WTC11 (cell line): ENCODE measurements around the gene A2ML1. TPM values are rescaled to one million over a fixed set of nuclear protein-coding genes. Genes with fewer than 3 reads are reported as not detected.

ENCODE experiments used
- ATAC-seq: fragments of 200-7000 bp; cut with Tn5 transposase; 2 replicates; pipeline ENCODE4 v1.10.0; 2021; ENCODE audit warnings: mild to moderate bottlenecking, moderate library complexity
- CTCF ChIA-PET: fragments of 300-600 bp; sonication (Branson Sonifier 250); formaldehyde crosslinking; loops from one replicate; lab custom pipeline; 2021; ENCODE audit warnings: antibody characterized with exemption; lab: Charles Lee
- POLR2A ChIA-PET: fragments of 350-600 bp; sonication (Branson Sonifier 250); formaldehyde crosslinking; loops from one replicate; lab custom pipeline; 2021; ENCODE audit warnings: antibody characterized with exemption; lab: Charles Lee
- DNase-seq: peaks from one replicate; pipeline ENCODE4 v3.0.0; 2021; ENCODE audit warnings: low spot score
- H3K27ac Mint-ChIP-seq: 2 replicates; pipeline ENCODE4 v1.8.0; 2021; ENCODE audit warnings: mixed read lengths
- H3K27me3 Mint-ChIP-seq: 2 replicates; pipeline ENCODE4 v1.8.0; 2021; ENCODE audit warnings: low read depth, mild to moderate bottlenecking, moderate library complexity, mixed read lengths
- H3K36me3 Mint-ChIP-seq: 2 replicates; pipeline ENCODE4 v1.8.0; 2021; ENCODE audit warnings: mixed read lengths
- H3K4me1 Mint-ChIP-seq: 2 replicates; pipeline ENCODE4 v1.8.0; 2022; ENCODE audit warnings: mixed read lengths
- H3K4me3 Mint-ChIP-seq: 2 replicates; pipeline ENCODE4 v1.8.0; 2021; ENCODE audit warnings: mild to moderate bottlenecking, moderate library complexity, mixed read lengths
- H3K9me3 Mint-ChIP-seq: 2 replicates; pipeline ENCODE4 v1.8.0; 2021; ENCODE audit warnings: mixed read lengths
- AFF4 ChIP-seq: sonication (generic); formaldehyde crosslinking; IDR thresholded peaks from 2 replicates; pipeline ENCODE4 v1.8.1; 2023; ENCODE audit warnings: mild to moderate bottlenecking, missing genetic modification reagents, borderline replicate concordance
- ATF6 ChIP-seq: sonication (generic); formaldehyde crosslinking; IDR thresholded peaks from 2 replicates; pipeline ENCODE4 v1.8.1; 2023; ENCODE audit warnings: mild to moderate bottlenecking, missing genetic modification reagents
- CBFB ChIP-seq: sonication (generic); formaldehyde crosslinking; IDR thresholded peaks from 2 replicates; pipeline ENCODE4 v1.8.1; 2022; ENCODE audit warnings: mild to moderate bottlenecking, low read depth, missing genetic modification reagents
- CREM ChIP-seq: sonication (generic); formaldehyde crosslinking; IDR thresholded peaks from 2 replicates; pipeline ENCODE4 v1.8.1; 2022; ENCODE audit warnings: mild to moderate bottlenecking, missing genetic modification reagents, moderate library complexity
- E2F4 ChIP-seq: sonication (generic); formaldehyde crosslinking; IDR thresholded peaks from 2 replicates; pipeline ENCODE4 v1.8.1; 2022; ENCODE audit warnings: low read depth, mild to moderate bottlenecking, moderate library complexity, missing genetic modification reagents, borderline replicate concordance
- FOXK1 ChIP-seq: sonication (generic); formaldehyde crosslinking; IDR thresholded peaks from 2 replicates; pipeline ENCODE4 v1.8.0; 2022; ENCODE audit warnings: mild to moderate bottlenecking, moderate library complexity, missing genetic modification reagents
- FOXP4 ChIP-seq: sonication (generic); formaldehyde crosslinking; IDR thresholded peaks from 2 replicates; pipeline ENCODE4 v1.8.0; 2022; ENCODE audit warnings: mild to moderate bottlenecking, missing genetic modification reagents
- GTF2I ChIP-seq: fragments of 250-450 bp; sonication (Bioruptor Pico); conservative IDR thresholded peaks from 2 replicates; pipeline ENCODE4 v1.4.0; 2021; ENCODE audit warnings: mild to moderate bottlenecking
- NR3C1 ChIP-seq: sonication (generic); formaldehyde crosslinking; conservative IDR thresholded peaks from 2 replicates; pipeline ENCODE4 v1.8.1; 2023; ENCODE audit warnings: low read depth, mild to moderate bottlenecking, missing genetic modification reagents
- PREB ChIP-seq: sonication (generic); formaldehyde crosslinking; IDR thresholded peaks from 2 replicates; pipeline ENCODE4 v1.8.1; 2022; ENCODE audit warnings: mild to moderate bottlenecking, missing genetic modification reagents, moderate library complexity, borderline replicate concordance
- RELA ChIP-seq: sonication (generic); formaldehyde crosslinking; IDR thresholded peaks from 2 replicates; pipeline ENCODE4 v1.8.1; 2022; ENCODE audit warnings: missing genetic modification reagents, mild to moderate bottlenecking, borderline replicate concordance
- RORB ChIP-seq: fragments of 250-450 bp; sonication (Bioruptor Pico); IDR thresholded peaks from 2 replicates; pipeline ENCODE4 v1.9.0; 2021; ENCODE audit warnings: mild to moderate bottlenecking
- SMAD3 ChIP-seq: sonication (generic); formaldehyde crosslinking; IDR thresholded peaks from 2 replicates; pipeline ENCODE4 v1.8.0; 2022; ENCODE audit warnings: missing genetic modification reagents, mild to moderate bottlenecking, borderline replicate concordance
- SOX15 ChIP-seq: fragments of 250-450 bp; sonication (Bioruptor Pico); IDR thresholded peaks from 2 replicates; pipeline ENCODE4 v1.9.0; 2021; ENCODE audit warnings: mild to moderate bottlenecking
- TEAD1 ChIP-seq: sonication (generic); formaldehyde crosslinking; IDR thresholded peaks from 2 replicates; pipeline ENCODE4 v1.8.0; 2022; ENCODE audit warnings: mild to moderate bottlenecking, missing genetic modification reagents
- TP53 ChIP-seq: sonication (generic); formaldehyde crosslinking; IDR thresholded peaks from 2 replicates; pipeline ENCODE4 v1.8.1; 2023; ENCODE audit warnings: mild to moderate bottlenecking, missing genetic modification reagents
- ZBTB21 ChIP-seq: sonication (generic); formaldehyde crosslinking; IDR thresholded peaks from 2 replicates; pipeline ENCODE4 v1.8.1; 2023; ENCODE audit warnings: mild to moderate bottlenecking, missing genetic modification reagents, borderline replicate concordance
- ZBTB43 ChIP-seq: sonication (generic); formaldehyde crosslinking; IDR thresholded peaks from 2 replicates; pipeline ENCODE4 v1.8.1; 2023; ENCODE audit warnings: mild to moderate bottlenecking, missing genetic modification reagents
- ZMAT4 ChIP-seq: fragments of 250-450 bp; sonication (Bioruptor Pico); IDR thresholded peaks from 2 replicates; pipeline ENCODE4 v1.9.0; 2021; ENCODE audit warnings: mild to moderate bottlenecking
- ZNF121 ChIP-seq: sonication (generic); formaldehyde crosslinking; IDR thresholded peaks from 2 replicates; pipeline ENCODE4 v1.8.0; 2023; ENCODE audit warnings: missing genetic modification reagents
- ZNF232 ChIP-seq: sonication (generic); formaldehyde crosslinking; IDR thresholded peaks from 2 replicates; pipeline ENCODE4 v1.8.0; 2022; ENCODE audit warnings: mild to moderate bottlenecking, missing genetic modification reagents
- ZNF423 ChIP-seq: fragments of 250-450 bp; sonication (Bioruptor Pico); IDR thresholded peaks from 2 replicates; pipeline ENCODE4 v2.1.2; 2022; ENCODE audit warnings: mild to moderate bottlenecking, moderate library complexity
- total RNA-seq: library from RNA; stranded (reverse); gene quantifications from 3 replicates; pipeline ENCODE4 v1.2.3, GENCODE V29; 2021

A2ML1 gene
- total RNA-seq, 1 experiment from 2014 or later, result 10.5 TPM

- Mint-ChIP-seq H3K4me1 (no peaks in the 10 kb centered on the region), H3K36me3 (peaks cover 67% of the 10 kb centered on the region), H3K27ac (peak overlapping the region; percentile 5; the same call in 1 of the 2 replicates), H3K9me3 (no peaks in the 10 kb centered on the region), H3K4me3 (no peak overlapping the region), H3K27me3 (no peaks in the 10 kb centered on the region)
- ATAC-seq (no peak), DNase-seq (no peak)
- CTCF ChIA-PET, result interaction anchor here (0.8 to 3.6 kb wide), 3 partner anchors 13 to 202 kb away, joined by 3 to 21 read pairs (median 6); no protein-coding TSS in a partner anchor
- TF ChIP-seq ZNF423, result no peak
- TF ChIP-seq E2F4 (CRISPR knock-in tag), result no peak
- no peak for TF ChIP-seq SOX15 (CRISPR knock-in tag)
- 0 out of 2 replicates have a peak, but pooled peaks have one; percentile 37 for TF ChIP-seq ZNF121 (CRISPR knock-in tag)
- TF ChIP-seq ZNF232 (CRISPR knock-in tag), result no peak
- no peak for TF ChIP-seq TP53
- POLR2A ChIA-PET, result interaction anchor here (0.7 kb wide), 1 partner anchor 166 kb away, joined by 3 read pairs; no protein-coding TSS in a partner anchor
Measured at GRCh38 chr12:8847435-8847834, 25.0 kb downstream of the A2ML1 start.

- Mint-ChIP-seq H3K4me3 (no peak overlapping the region), H3K9me3 (no peaks in the 10 kb centered on the region), H3K4me1 (no peaks in the 10 kb centered on the region), H3K27ac (no peak overlapping the region), H3K36me3 (peaks cover 66% of the 10 kb centered on the region), H3K27me3 (no peaks in the 10 kb centered on the region)
- ChIA-PET POLR2A (no interaction called here), CTCF (no interaction called here)
- DNase-seq, result no peak
- ATAC-seq, result no peak
- no peak for TF ChIP-seq FOXP4 (CRISPR knock-in tag)
- TF ChIP-seq ZMAT4, result no peak
- TF ChIP-seq ZBTB43 (CRISPR knock-in tag), result no peak
- no peak for TF ChIP-seq AFF4 (CRISPR knock-in tag)
- no peak for TF ChIP-seq ATF6
- no peak for TF ChIP-seq NR3C1
- no peak for TF ChIP-seq TEAD1
- no peak for TF ChIP-seq ZBTB21 (CRISPR knock-in tag)
- no peak for TF ChIP-seq PREB (CRISPR knock-in tag)
- TF ChIP-seq GTF2I, result no peak
- no peak for TF ChIP-seq RELA
- no peak for TF ChIP-seq RORB (CRISPR knock-in tag)
- no peak for TF ChIP-seq CREM
- TF ChIP-seq CBFB, result no peak
- TF ChIP-seq SMAD3 (CRISPR knock-in tag), result no peak
- no peak for TF ChIP-seq FOXK1 (CRISPR knock-in tag)
Measured at GRCh38 chr12:8849876-8850275, 27.5 kb downstream of the A2ML1 start.
